Stimulated activated CD8-positive, alpha-beta memory T cell treated with anti-CD3 and anti-CD28 coated beads, Interleukin-12 subunit alpha, Interleukin-12 subunit beta, amount 100 ng/mL, for 4 hours (primary cell): ENCODE data around the gene PLAAT5.
"Not testable (repeated sequence)": the region's sequence is repeated elsewhere in the genome, so short reads cannot be mapped to it uniquely, and the experiment has no call there.

ENCODE experiments used
- DNase-seq: peaks from one replicate; pipeline ENCODE4 v3.0.0-alpha.2; 2020; ENCODE audit warnings: low read depth

The PLAAT5 gene

DNA sequence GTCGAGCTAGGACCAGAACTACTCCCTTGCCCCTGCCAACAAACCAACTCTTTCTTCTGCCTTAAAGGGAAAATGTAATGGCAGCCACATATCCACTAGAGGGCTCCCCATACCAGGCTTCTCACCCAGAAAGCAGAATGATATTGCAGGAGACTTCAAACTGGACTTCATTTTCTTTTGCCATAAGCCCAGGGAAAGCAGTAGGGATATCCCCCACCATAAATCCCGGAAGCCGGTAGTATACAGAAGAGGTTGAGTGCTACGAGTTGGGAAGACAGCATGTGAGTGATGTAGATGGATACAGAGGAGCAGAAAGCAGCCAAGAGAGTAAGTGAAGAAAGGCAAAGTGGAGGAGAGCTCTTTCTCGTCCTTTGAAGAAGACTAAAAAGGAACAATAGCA, 12.1 kb downstream of the PLAAT5 start:
- peak; percentile 6 for DNase-seq

DNA sequence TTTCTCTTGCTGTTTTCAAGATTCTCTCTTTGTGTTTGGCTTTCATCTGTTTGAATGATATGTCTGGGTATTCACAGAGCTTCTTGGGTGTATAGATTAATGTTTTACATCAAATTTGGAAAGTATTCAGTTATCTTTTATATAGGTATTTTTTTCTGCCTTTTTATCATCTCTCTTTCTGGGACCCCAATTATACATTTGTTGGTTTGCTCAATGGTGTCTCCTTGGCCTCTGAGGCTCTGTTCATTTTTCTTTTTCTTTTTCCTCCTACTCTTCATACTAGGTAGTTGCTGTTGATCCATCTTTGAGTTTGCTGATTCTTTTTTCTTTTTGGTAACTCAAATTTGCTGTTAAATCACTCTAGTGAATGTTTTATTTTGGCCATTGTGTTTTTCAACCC, 14.3 kb downstream of the PLAAT5 start:
- DNase-seq: no peak

DNA sequence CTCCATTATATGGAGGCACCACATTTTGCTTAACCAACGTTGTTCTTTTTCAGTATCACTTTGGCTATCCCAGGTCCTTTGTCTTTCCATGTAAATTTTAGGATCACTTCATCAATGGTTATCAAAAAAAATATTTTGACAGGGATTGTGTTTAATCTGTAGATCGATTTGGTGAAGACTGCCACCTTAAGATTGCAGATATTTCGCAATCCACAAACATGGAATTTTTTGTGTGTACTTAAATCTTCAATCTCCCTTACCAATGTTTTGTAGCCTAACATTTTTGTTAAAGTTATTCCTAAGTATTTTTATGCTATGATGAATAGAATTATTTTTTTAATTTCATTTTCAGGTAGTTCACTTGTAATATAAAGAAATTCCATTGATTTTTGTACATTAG, 18.6 kb downstream of the PLAAT5 start:
- DNase-seq: no peak

DNA sequence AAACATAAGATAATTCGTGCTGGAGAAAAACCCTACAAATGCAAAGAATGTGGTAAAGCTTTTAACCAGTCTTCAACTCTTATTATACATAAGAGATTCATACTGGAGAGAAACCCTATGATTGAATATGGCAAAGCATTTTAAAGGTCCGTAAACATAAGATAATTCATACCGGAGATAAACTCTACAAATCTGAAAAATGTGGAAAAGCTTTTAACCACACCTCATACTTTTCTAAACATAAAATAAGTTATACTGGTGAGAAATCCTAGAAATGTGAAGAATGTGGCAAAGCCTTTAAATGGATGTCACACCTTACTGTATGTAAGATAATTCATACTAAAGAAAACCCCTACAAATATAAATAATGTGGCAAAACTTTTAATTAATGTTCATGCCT, 20.7 kb downstream of the PLAAT5 start:
- DNase-seq: no peak

DNA sequence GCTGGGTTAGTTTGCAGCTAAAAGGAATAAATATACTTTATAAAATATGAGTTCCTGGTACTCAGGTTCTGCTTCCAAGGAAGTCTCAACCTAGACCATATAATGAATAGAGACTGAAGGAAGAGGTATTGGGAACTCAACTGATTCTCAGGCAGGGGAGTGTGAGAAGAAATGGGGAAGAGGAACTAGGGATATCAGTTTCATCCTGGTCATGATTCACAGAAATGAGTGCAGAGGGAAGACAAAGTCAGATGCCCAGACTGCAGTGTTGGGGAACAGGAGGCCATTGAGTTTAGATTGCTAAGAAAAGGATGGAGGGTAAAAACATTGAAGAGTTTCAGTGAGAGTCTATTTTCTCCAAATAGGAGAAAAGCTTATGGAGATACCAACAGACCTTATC, 28.8 kb downstream of the PLAAT5 start:
- DNase-seq: no peak

DNA sequence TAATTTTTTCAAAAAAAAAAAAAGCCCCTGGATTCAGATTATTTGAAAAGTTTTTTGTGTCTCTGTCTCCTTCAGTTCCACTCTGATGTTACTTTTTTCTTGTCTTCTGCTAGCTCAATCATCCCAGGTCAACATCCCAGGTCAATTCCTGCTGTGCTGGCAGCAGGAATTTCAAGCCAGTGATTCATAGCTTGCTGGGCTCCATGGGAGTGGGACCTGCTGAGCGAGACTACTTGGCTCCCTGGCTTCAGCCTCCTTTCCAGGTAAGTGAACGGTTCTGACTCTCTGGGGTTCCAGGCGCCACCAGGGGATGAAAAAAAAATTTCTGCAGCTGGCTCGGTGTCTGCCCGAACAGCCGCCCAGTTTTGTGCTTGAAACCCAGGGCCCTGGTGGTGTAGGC, 31.4 kb downstream of the PLAAT5 start:
- DNase-seq: no peak

DNA sequence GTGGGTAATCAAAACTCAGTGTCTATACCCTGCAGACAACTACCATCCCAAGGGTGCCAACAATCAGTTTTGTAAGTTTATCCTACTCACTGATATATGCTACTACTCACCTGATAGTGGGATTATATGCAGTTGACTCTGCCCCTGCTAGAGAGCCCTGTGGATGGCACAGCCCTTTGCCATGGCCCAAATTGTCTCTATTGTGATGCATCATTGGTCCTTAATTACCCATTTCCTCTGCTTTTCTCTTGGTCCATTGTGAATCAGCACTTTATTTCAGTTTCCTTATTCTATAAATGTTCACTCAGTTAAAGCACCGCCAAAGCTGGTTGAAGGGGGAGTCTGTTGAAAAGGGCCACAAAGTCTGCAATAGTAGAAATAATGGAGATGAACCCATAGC, 42.3 kb downstream of the PLAAT5 start:
- no peak for DNase-seq

DNA sequence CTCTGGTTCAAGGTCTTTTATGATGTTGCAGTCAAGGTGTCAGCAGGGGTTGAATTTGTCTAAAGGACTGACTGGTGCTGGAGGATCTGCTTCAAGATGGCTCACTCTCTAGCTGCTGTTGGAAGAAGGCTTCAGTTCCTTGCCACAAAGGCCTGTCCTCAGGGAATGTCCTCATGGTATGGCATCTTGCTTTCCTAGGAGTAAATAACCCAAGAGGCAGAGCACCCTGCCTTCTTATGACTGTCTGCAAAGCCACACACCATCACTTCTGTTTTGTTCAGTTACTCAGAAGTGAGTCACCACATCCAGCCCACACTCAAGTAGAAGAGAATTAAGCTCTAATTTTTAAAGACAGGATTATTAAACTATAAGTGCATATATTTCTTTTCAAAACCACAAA, 45.2 kb downstream of the PLAAT5 start:
- no peak for DNase-seq

DNA sequence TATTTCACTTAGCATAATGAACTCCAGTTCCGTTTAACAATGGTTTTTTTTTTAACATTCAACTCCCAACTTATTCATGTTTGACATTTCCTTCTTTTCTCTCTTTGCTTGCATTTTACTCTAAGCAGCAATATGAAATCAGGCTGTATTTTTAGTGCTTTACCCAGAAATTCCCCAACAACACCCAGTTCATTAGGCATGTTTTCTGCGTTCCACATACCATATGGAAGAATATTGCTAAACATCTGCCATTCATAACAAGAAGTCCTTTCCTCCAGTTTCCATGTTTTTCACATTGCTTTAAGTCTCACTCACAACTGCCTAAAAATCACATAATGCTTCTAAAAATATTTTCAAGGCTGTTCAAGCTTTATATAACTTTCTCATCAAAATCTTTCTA, 45.8 kb downstream of the PLAAT5 start:
- no peak for DNase-seq

DNA sequence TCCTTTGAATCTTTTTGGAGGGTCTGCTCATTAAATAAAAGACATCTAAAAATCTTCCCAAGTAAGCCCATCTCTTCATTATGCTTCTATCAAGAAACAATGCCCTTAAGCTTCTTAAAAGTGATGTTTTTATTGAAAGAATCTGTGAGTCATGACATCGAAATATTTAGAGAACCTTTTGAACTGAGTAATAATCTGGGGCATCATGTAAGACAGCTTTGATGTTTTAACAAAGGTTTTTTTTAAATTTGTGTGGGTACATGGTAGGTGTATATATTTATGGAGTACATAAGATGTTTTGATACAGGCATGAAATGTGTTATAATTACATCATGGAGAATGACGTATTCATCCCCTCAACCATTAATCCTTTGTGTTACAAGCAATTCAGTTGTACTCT, 46.8 kb downstream of the PLAAT5 start:
- DNase-seq: no peak

DNA sequence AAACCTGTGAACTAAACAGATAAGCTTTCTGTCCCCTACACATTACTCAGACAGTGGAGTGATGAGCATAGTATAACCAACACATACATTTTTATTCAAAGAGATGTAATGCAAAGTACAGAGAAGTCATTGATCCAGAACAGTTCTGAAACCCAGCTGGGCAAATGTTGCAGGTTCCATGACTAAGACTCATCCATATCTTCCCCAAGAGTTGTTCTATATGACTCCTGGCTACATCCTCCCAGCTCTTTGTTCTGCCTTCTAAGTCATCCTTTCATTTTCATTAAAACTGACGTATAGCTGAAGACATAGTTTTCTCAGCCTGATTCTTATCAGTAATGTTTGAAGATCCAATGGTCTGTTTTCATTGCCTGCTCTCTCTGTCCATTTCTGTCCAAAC, 47.3 kb downstream of the PLAAT5 start:
- no peak for DNase-seq

DNA sequence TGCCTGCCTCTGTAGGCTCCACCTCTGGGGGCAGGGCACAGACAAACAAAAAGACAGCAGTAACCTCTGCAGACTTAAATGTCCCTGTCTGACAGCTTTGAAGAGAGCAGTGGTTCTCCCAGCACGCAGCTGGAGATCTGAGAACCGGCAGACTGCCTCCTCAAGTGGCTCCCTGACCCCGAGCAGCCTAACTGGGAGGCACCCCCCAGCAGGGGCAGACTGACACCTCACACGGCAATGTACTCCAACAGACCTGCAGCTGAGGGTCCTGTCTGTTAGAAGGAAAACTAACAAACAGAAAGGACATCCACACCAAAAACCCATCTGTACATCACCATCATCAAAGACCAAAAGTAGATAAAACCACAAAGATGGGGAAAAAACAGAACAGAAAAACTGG, 55.1 kb downstream of the PLAAT5 start:
- DNase-seq: not testable (repeated sequence)

DNA sequence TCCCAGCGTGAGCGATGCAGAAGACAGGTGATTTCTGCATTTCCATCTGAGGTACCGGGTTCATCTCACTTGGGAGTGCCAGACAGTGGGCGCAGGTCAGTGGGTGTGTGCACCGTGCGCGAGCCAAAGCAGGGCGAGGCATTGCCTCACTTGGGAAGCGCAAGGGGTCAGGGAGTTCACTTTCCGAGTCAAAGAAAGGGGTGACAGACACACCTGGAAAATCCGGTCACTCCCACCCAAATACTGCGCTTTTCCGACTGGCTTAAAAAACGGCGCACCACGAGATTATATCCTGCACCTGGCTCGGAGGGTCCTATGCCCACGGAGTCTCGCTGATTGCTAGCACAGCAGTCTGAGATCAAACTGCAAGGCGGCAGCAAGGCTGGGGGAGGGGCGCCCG, 55.6 kb downstream of the PLAAT5 start:
- DNase-seq: not testable (repeated sequence)

DNA sequence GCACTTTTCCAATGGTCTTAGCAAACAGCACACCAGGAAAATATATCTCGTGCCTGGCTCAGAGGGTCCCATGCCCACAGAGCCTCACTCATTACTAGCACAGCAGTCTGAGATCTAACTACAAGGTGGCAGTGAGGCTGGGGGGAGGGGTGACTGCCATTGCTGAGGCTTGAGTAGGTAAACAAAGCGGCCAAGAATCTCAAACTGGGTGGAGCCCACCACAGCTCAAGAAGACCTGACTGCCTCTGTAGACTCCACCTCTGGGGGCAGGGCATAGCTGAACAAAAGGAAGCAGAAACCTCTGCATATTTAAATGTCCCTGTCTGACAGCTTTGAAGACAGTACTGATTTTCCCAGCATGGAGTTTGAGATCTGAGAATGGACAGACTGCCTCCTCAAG, 60.2 kb downstream of the PLAAT5 start:
- DNase-seq: not testable (repeated sequence)

DNA sequence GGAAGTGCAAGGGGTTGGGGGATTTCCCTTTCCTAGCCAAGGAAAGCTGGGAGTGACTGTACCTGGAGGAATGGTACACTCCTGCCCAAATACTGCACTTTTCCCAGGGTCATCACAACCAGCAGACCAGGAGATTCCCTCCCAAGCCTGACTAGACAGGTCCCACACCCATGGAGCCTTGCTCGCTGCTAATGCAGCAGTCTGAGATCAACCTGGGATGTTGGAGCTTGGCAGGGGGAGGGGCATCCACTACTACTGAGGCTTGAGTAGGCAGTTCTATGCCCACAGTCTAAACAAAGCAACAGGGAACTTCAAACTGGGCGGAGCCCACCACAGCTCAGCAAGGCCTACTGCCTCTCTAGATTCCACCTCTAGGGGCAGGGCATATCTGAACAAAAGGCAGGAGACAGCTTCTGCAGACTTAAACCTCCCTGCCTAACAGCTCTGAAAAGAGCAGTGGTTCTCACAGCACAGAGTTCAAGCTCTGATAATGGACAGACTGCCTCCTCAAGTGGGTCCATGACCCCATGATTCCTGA, 62.9 kb downstream of the PLAAT5 start:
- DNase-seq: no peak

DNA sequence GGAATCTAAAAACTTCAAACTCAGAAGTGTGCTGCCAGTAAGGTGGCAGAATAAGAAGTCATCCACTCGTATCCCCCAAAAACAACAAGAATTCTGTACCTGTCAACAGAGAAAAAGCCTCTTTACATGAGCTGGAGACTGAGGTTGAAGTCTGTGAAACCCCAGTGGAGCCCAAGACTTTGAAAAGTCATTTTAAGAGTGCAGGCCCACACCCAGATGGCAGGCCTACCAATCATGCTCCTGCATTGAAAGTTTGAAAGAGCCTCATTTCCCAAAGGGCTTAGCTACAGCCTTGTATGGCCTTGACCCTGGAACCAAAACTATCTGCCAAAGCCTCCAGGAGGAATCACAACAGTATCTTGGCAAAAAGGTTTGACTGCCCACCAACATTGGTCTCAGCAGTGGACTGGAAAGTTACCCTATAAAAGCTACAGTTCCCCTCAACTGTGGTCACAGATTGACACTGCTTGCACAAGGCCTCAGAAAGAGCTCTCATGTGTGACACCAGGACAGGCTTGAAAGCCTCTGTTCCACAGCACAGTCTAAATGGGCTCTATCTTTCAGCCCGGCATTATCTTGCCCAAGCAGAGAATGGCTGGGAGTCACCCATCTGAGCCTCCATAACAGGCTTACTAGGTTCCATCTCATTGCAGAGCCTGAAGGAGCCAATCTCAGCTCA, 73.7 kb downstream of the PLAAT5 start:
- DNase-seq: no peak
